HG03095 (cell line): Measurements from ENCODE around the gene UCHL5.

Experiments used
- ATAC-seq: cut with Tn5 transposase; IDR thresholded peaks from one replicate; pipeline ENCODE4 v1.9.1; 2021; ENCODE audit warnings: moderate library complexity; ENCODE audit not compliant: unreplicated experiment

Gene UCHL5

GRCh38 chr1:193059282-193060114 lies at the start of gene UCHL5, which contains the start of gene RO60:
Gene UCHL5 (minus strand): TSS chr1:193059360. CDS start chr1:193059260, 100 bp downstream.
Gene RO60 (plus strand): TSS chr1:193059612. CDS start chr1:193069055, 9,443 bp downstream.
- peak; percentile 91 for ATAC-seq

- no peak for ATAC-seq
Observed at GRCh38 chr1:193108471-193108870, 49.3 kb upstream of the UCHL5 start.

- ATAC-seq: no peak
Observed at GRCh38 chr1:193105821-193106177, 46.6 kb upstream of the UCHL5 start.

- peak; percentile 94 for ATAC-seq
Observed at GRCh38 chr1:193104907-193105820, 46.0 kb upstream of the UCHL5 start, which contains the start of gene GLRX2. Gene GLRX2 (minus strand): TSS chr1:193105414. CDS start chr1:193105382, 32 bp downstream.

- peak; percentile 39 for ATAC-seq
Observed at GRCh38 chr1:193104502-193104906, 45.3 kb upstream of the UCHL5 start.

GRCh38 chr1:193103759-193104501 lies 44.8 kb upstream of the UCHL5 start:
- ATAC-seq: peak; percentile 1

GRCh38 chr1:193102662-193103061 lies 43.5 kb upstream of the UCHL5 start:
- ATAC-seq: no peak

GRCh38 chr1:193094112-193094511 lies 35.0 kb upstream of the UCHL5 start:
- no peak for ATAC-seq

GRCh38 chr1:193090865-193091264 lies 31.7 kb upstream of the UCHL5 start:
- no peak for ATAC-seq

- no peak for ATAC-seq
Observed at GRCh38 chr1:193087893-193088292, 28.7 kb upstream of the UCHL5 start.

GRCh38 chr1:193086342-193086741 lies 27.2 kb upstream of the UCHL5 start:
- no peak for ATAC-seq

- ATAC-seq: no peak
Observed at GRCh38 chr1:193085263-193085662, 26.1 kb upstream of the UCHL5 start.

GRCh38 chr1:193083365-193084088 lies 24.4 kb upstream of the UCHL5 start:
- peak; percentile 98 for ATAC-seq

GRCh38 chr1:193079187-193079586 lies 20.0 kb upstream of the UCHL5 start:
- ATAC-seq: no peak

- no peak for ATAC-seq
Observed at GRCh38 chr1:193077991-193078390, 18.8 kb upstream of the UCHL5 start.

GRCh38 chr1:193070942-193071341 lies 11.8 kb upstream of the UCHL5 start:
- ATAC-seq: peak; percentile 54

- ATAC-seq: peak; percentile 35
Observed at GRCh38 chr1:193070386-193070753, 11.2 kb upstream of the UCHL5 start.

- ATAC-seq: no peak
Observed at GRCh38 chr1:193069748-193070385, 10.7 kb upstream of the UCHL5 start.

GRCh38 chr1:193068013-193068412 lies 8.9 kb upstream of the UCHL5 start:
- no peak for ATAC-seq

GRCh38 chr1:193066606-193067005 lies 7.4 kb upstream of the UCHL5 start:
- no peak for ATAC-seq
